ENCODE measurements around the gene USP46. TPM values are rescaled to one million over a fixed set of nuclear protein-coding genes. Genes with fewer than 3 reads are reported as not detected.

USP46 gene
- total RNA-seq, 4 donors from 2014 or later: 7.0 to 10.9 (median 9.1) TPM

DNA sequence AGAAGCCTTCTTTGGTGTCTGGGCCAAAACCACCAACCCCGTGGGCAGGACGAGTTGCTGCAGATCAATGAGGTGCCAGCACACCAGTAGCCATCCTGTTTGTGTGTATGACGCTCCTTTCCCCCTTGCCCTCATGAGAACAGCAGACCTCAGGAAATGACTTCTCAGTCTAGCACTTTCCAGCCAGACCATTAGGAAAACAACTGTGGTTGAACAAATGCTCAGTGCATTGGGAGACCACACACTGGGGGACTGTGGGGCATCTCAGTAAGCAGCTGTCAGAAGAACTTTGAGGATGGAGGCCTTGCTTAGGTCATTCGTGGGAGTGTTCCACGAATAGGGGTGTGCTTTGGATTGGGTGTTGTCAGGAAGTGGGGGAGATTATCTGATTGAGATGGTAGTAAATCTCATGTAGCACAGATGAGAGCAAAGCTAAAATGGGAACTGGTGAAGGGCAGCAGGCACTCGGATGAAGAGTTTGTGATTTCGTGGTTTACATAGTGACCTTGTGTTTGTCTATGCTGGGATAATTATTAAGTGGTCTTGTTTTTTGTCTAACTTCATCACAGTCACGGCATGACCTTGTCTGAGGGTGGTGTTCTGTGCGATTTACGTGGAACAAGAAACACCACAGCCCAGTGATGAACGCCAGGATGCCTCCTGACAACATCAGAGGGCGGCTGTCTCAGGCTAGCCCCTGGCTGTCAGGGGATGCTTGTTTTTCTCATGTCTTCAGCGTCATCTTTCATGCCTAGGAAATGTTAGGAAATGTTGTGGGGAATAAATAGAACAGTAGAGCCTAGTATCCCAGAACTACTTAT, 70.1 kb downstream of the USP46 start:
- TF ChIP-seq, protein P1, sequence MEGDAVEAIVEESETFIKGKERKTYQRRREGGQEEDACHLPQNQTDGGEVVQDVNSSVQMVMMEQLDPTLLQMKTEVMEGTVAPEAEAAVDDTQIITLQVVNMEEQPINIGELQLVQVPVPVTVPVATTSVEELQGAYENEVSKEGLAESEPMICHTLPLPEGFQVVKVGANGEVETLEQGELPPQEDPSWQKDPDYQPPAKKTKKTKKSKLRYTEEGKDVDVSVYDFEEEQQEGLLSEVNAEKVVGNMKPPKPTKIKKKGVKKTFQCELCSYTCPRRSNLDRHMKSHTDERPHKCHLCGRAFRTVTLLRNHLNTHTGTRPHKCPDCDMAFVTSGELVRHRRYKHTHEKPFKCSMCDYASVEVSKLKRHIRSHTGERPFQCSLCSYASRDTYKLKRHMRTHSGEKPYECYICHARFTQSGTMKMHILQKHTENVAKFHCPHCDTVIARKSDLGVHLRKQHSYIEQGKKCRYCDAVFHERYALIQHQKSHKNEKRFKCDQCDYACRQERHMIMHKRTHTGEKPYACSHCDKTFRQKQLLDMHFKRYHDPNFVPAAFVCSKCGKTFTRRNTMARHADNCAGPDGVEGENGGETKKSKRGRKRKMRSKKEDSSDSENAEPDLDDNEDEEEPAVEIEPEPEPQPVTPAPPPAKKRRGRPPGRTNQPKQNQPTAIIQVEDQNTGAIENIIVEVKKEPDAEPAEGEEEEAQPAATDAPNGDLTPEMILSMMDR (IDR thresholded peaks at IDR 0.05; ENCODE audit: low read depth): no peak

DNA sequence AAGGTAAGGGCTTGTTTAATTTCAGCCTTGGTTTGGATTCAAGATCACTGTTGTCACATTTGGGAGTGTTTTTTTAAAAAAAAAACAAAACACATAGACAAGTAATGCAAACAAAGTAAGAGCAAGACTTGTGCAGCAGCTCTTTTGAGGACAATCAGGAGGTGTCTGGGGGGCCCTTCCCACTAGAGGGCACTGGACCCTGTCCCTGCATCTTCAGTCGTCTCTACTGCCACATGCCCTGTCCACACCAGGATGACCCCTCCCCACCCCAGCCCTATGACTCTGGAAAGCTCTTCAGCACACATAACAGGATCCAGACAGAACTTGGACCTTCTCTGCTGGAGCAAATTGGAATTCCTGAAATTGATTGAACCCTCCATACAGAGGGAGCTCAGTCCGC, 71.0 kb downstream of the USP46 start:
- TF ChIP-seq, protein P1 (IDR thresholded peaks at IDR 0.05; ENCODE audit: low read depth): no peak

DNA sequence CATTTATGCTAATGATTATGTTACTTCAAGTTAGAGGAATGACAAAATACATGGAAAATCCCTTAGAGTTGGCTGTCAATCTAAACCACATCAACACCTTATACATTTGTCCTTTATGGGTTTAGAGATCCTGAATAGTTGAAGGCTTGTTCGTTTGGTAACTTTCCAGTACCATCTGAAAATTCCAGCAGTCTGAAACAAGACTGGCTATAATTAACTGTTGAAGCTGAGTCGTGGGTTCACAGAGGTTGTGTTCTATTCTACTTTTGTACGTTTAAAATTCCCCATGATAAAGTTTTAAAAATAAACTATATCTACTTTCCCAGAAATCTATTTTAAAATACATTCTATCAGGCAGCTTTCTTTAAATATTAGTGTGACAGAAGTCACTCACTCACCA, 73.0 kb downstream of the USP46 start:
- TF ChIP-seq, protein P1 (IDR thresholded peaks at IDR 0.05; ENCODE audit: low read depth): no peak

DNA sequence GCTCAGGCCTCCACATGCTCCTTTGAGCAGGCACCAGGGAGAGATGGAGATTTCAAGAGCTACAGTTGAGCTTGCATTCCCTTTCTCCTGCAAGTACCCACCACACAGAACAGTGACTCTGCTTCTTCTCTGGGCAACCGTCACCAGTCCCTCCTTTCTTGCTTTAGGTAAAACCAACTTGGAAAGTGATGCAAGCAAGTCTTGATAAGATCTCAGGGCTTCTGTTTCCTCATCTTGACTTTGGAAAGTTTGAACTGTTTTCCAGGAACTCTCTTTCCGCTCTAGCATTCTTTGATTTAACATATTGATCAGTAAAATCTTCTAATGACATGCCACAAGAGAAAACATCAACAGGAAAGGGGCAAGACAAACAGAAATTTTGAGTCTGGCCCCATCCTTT, 73.7 kb downstream of the USP46 start:
- TF ChIP-seq, protein P1 (IDR thresholded peaks at IDR 0.05; ENCODE audit: low read depth): no peak

DNA sequence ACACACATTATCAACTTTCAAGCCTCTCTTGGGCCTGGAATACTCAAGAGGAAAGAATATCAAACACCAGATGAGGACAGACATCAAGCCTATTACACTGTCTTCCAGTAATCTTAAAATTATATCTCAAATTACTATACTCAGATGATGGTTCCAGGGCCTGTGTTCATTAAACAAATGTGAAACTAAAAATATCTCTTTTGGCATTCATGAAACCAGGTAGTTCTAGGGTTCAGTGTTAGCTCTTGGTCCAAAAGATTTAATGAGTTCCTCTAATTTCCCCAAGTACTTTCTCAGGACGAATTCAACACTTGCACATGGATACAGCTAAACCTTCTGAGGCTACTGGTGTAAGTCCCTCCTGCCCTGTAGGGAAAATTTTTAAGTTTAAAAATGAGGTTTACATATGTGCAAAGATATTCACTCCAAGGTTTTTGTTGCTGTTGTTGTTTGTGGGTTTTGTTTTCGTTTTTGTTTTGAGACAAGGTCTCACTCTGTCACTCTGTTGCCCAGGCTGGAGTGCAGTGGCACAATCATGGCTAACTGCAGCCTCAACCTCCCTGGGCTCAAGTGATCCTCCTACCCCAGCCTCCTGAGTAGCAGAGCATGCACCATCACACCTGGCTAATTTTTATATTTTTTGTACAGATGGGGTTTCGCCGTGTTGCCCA, 79.4 kb downstream of the USP46 start:
- TF ChIP-seq, protein P1 (IDR thresholded peaks at IDR 0.05; ENCODE audit: low read depth): no peak

DNA sequence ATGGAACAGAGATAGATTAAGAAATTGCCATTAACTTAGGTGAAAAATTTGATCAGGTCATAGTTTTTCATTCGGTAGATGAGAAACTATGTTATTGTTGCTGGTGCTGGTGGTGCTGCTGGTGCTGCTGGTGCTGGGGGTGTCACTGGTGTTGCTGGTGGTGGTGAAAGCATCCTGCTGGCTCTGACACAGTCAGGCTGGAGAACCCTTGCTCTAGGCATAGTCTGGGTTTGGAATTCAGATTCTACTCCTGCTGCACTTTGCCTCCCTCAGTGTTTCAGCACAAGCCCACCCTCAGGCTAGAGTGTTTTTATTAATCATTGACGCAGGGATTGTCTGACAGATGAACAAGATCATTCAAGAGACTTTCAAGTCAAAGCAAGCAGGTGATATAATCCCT, 80.2 kb downstream of the USP46 start:
- TF ChIP-seq, protein P1 (IDR thresholded peaks at IDR 0.05; ENCODE audit: low read depth): no peak

DNA sequence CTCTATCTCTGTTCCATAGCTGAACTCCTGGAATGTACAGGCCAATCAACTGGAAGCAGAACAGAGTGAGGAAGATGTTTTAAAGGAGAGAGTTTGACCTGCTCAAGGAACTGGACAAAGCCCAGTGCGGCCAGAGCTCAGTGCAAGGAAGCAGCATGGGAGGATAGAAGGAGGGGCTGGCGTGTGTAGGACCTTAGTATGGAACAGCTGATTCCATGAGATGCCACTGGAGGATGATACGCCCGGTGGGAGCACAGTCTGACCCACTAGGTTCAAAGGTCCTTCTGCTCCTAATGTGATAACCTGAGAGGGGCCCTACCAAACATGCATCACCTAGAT, 81.5 kb downstream of the USP46 start:
- TF ChIP-seq, protein P1 (IDR thresholded peaks at IDR 0.05; ENCODE audit: low read depth): no peak
